Measurements from ENCODE around the gene PRDM7. TPM values are rescaled to one million over a fixed set of nuclear protein-coding genes. Genes with fewer than 3 reads are reported as not detected.

Gene PRDM7
- total and polyA plus RNA-seq, 2 of the 8 experiments (the other 6 are each of a cell fraction or from before 2014, with no cell fraction given), result 0.02 TPM; not detected in 1

- TF ChIP-seq, protein P1, sequence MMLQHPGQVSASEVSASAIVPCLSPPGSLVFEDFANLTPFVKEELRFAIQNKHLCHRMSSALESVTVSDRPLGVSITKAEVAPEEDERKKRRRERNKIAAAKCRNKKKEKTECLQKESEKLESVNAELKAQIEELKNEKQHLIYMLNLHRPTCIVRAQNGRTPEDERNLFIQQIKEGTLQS (IDR thresholded peaks at IDR 0.05; ENCODE audit: insufficient read depth, low read depth, low read length), result no peak
- TF ChIP-seq CREB1 (IDR thresholded peaks at IDR 0.05) (peak; percentile 91), CHD1 (IDR thresholded peaks at IDR 0.05; ENCODE audit: low read depth, low read length) (no peak), ASH2L (IDR thresholded peaks at IDR 0.05; ENCODE audit: low read length) (peak; percentile 49), GABPA (IDR thresholded peaks at IDR 0.05; ENCODE audit: borderline replicate concordance, insufficient read depth, low read length) (no peak), CBX8 (IDR thresholded peaks at IDR 0.05; ENCODE audit: borderline replicate concordance, low read depth, low read length) (no peak), SUZ12 (IDR thresholded peaks at IDR 0.05; ENCODE audit: low read length) (no peak), SIX5 (IDR thresholded peaks at IDR 0.05; ENCODE audit: low read depth, low read length) (no peak), SP1 (IDR thresholded peaks at IDR 0.05; ENCODE audit: low read depth, low read length) (no peak), CEBPB (IDR thresholded peaks at IDR 0.05; ENCODE audit: low read depth, low read length) (no peak), KDM4A (IDR thresholded peaks at IDR 0.05; ENCODE audit: low read depth, low read length, severe bottlenecking) (peak; percentile 60), CBX5 (IDR thresholded peaks at IDR 0.05; ENCODE audit: low read depth, low read length) (no peak), TEAD4 (IDR thresholded peaks at IDR 0.05; ENCODE audit: low read depth, low read length) (0 out of 2 replicates have a peak, but pooled peaks have one; percentile 12), RNF2 (IDR thresholded peaks at IDR 0.05; ENCODE audit: borderline replicate concordance, low read depth, low read length, missing control alignments, poor library complexity, severe bottlenecking) (no peak), RBBP5 (IDR thresholded peaks at IDR 0.05; ENCODE audit: borderline replicate concordance, low read depth, low read length) (0 out of 2 replicates have a peak, but pooled peaks have one; percentile 22), EGR1 (IDR thresholded peaks at IDR 0.05; ENCODE audit: borderline replicate concordance, low read depth, low read length) (0 out of 2 replicates have a peak, but pooled peaks have one; percentile 12), HDAC2 (IDR thresholded peaks at IDR 0.05; ENCODE audit: borderline replicate concordance in 1 of 2, low read depth in 2 of 2, low read length in 2 of 2) (peak in 1 of 2 experiments; percentile 93; a peak in 1 of 4 replicates)
- TF ChIP-seq, protein P2, sequence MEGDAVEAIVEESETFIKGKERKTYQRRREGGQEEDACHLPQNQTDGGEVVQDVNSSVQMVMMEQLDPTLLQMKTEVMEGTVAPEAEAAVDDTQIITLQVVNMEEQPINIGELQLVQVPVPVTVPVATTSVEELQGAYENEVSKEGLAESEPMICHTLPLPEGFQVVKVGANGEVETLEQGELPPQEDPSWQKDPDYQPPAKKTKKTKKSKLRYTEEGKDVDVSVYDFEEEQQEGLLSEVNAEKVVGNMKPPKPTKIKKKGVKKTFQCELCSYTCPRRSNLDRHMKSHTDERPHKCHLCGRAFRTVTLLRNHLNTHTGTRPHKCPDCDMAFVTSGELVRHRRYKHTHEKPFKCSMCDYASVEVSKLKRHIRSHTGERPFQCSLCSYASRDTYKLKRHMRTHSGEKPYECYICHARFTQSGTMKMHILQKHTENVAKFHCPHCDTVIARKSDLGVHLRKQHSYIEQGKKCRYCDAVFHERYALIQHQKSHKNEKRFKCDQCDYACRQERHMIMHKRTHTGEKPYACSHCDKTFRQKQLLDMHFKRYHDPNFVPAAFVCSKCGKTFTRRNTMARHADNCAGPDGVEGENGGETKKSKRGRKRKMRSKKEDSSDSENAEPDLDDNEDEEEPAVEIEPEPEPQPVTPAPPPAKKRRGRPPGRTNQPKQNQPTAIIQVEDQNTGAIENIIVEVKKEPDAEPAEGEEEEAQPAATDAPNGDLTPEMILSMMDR (IDR thresholded peaks at IDR 0.05; ENCODE audit: control extremely low read depth in 1 of 3, insufficient read depth in 1 of 3, low read depth in 1 of 3, low read length in 3 of 3), result peak in 2 of 3 experiments; percentile 45 to 62; a peak in 3 of 4 replicates
Measured at GRCh38 chr16:90019543-90020259, 57.4 kb downstream of the PRDM7 start (continued).

Measured in H1 (cell line).